GM12878 (cell line): Measurements from ENCODE around the gene COL11A1. TPM values are rescaled to one million over a fixed set of nuclear protein-coding genes. Genes with fewer than 3 reads are reported as not detected.

Experiments
- CEBPB ChIP-seq, 2 experiments: fragments of 150-350 bp in 1 of 2; IDR thresholded peaks; 2 replicates each; pipeline ENCODE4 v1.6.1; 2012 to 2014; ENCODE audit warnings: low read depth in 2 of 2, low read length in 2 of 2, borderline replicate concordance in 1 of 2, inconsistent platforms in 1 of 2
- ETV6 ChIP-seq, 2 experiments: fragments of 450-650 bp in 1 of 2; IDR thresholded peaks in 1 of 2; conservative IDR thresholded peaks in 1 of 2; 2 replicates each; pipeline ENCODE4 v1.6.1; 2014; ENCODE audit warnings: antibody characterized with exemption in 1 of 2, borderline replicate concordance in 1 of 2, low read depth in 1 of 2, mild to moderate bottlenecking in 1 of 2, moderate library complexity in 1 of 2
- POLR2AphosphoS5 ChIP-seq: IDR thresholded peaks from 2 replicates; pipeline ENCODE4 v1.6.1; 2011; ENCODE audit warnings: mild to moderate bottlenecking, low read length, inconsistent platforms
- ZBTB40 ChIP-seq: fragments of 450-650 bp; IDR thresholded peaks from 2 replicates; pipeline ENCODE4 v1.6.1; 2016; ENCODE audit warnings: mild to moderate bottlenecking, moderate library complexity, borderline replicate concordance
- ZNF622 ChIP-seq: fragments of 450-650 bp; IDR thresholded peaks from 2 replicates; pipeline ENCODE4 v1.6.1; 2017; ENCODE audit warnings: mild to moderate bottlenecking, inconsistent platforms
- polyA plus RNA-seq, 11 experiments: library from polyadenylated mRNA; depleted of rRNA in 4 of 11; unstranded in 6 of 11; stranded (reverse) in 5 of 11; fragments of >200 nt; fragmentation: Nextera tagmentation in 4 of 11; fragmentation: Illumina TruSeq in 1 of 11; extraction: Ambion mirVana in 4 of 11; extraction: Trizol in 1 of 11; gene quantifications; 1 replicate in 1 of 11; 2 replicates in 10 of 11; pipeline versions ENCODE4 v1.2.1 to v1.2.3, GENCODE V29; 2011 to 2016; ENCODE audit warnings: inconsistent platforms in 2 of 11, missing spikeins in 2 of 11, low read depth in 1 of 11
- total RNA-seq, 4 experiments: library from RNA; depleted of rRNA in 3 of 4; stranded (reverse); fragments of >200 nt in 3 of 4; fragmentation: Illumina TruSeq in 1 of 4; extraction: Trizol in 1 of 4; gene quantifications; 2 replicates each; pipeline versions ENCODE4 v1.2.1 to v1.2.3, GENCODE V29; 2013 to 2021
- TF ChIP-seq, protein P1 (sequence below), 3 experiments: IDR thresholded peaks in 2 of 3; conservative IDR thresholded peaks in 1 of 3; 2 replicates each; pipeline ENCODE4 v1.5.1; 2011; ENCODE audit warnings: low read depth in 3 of 3, low read length in 3 of 3, mild to moderate bottlenecking in 3 of 3, control low read depth in 2 of 3, moderate library complexity in 2 of 3, inconsistent platforms in 1 of 3, mixed read lengths in 1 of 3; ENCODE audit not compliant: control insufficient read depth in 2 of 3, insufficient read depth in 1 of 3; ENCODE audit errors: extremely low read depth in 1 of 3

COL11A1 gene
- total and polyA plus RNA-seq, 10 of the 15 experiments (the other 5 are each of a cell fraction or from before 2014, with no cell fraction given): 0.11 TPM; not detected in 9

DNA sequence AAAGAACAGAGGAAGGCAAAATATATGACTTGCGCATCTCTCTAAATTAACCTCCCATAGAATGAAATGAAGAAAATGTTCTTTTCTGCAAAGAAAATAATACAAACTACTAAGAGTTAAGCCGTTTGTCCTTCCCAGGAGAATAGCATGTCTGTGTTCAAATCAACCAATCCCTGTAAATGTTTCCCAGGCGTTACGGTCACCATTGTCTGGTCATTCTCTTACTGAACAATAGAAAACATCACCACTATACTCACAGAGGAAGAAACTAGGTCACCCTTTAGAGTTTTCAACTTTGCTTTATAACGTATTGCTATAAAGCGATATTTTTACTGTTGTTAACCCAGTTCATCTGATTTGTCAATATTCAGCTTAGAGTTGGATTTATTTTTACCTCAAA, 34.1 kb downstream of the COL11A1 start (continued):
- TF ChIP-seq ZBTB40 (no peak), CEBPB (IDR thresholded peaks at IDR 0.05; ENCODE audit: borderline replicate concordance in 1 of 2, low read depth in 2 of 2, low read length in 2 of 2) (no peak), ZNF622 (no peak), ETV6 (conservative IDR thresholded peaks at IDR 0.05 in 1 of 2, IDR thresholded peaks at IDR 0.05 in 1 of 2; ENCODE audit: borderline replicate concordance in 1 of 2, low read depth in 1 of 2) (no peak), POLR2AphosphoS5 (no peak)
- TF ChIP-seq, protein P1, sequence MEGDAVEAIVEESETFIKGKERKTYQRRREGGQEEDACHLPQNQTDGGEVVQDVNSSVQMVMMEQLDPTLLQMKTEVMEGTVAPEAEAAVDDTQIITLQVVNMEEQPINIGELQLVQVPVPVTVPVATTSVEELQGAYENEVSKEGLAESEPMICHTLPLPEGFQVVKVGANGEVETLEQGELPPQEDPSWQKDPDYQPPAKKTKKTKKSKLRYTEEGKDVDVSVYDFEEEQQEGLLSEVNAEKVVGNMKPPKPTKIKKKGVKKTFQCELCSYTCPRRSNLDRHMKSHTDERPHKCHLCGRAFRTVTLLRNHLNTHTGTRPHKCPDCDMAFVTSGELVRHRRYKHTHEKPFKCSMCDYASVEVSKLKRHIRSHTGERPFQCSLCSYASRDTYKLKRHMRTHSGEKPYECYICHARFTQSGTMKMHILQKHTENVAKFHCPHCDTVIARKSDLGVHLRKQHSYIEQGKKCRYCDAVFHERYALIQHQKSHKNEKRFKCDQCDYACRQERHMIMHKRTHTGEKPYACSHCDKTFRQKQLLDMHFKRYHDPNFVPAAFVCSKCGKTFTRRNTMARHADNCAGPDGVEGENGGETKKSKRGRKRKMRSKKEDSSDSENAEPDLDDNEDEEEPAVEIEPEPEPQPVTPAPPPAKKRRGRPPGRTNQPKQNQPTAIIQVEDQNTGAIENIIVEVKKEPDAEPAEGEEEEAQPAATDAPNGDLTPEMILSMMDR (IDR thresholded peaks at IDR 0.05 in 2 of 3, conservative IDR thresholded peaks at IDR 0.05 in 1 of 3; ENCODE audit: control insufficient read depth in 2 of 3, extremely low read depth in 1 of 3, insufficient read depth in 1 of 3, low read depth in 3 of 3, low read length in 3 of 3): no peak
